Ectodermal cell (in vitro differentiated cells): Measurements from ENCODE around the gene WDFY4.

Experiments
- H3K27ac ChIP-seq: 2 replicates; pipeline ENCODE4 v1.7.0; 2013; ENCODE audit warnings: mild to moderate bottlenecking, low read depth, low read length; ENCODE audit not compliant: insufficient read depth, poor library complexity, severe bottlenecking
- H3K27me3 ChIP-seq: 2 replicates; pipeline ENCODE4 v1.7.0; 2013; ENCODE audit warnings: mild to moderate bottlenecking, low read length; ENCODE audit not compliant: insufficient read depth, control insufficient read depth, poor library complexity, severe bottlenecking
- H3K36me3 ChIP-seq: one replicate; pipeline ENCODE4 v1.7.0; 2013; ENCODE audit warnings: low read length; ENCODE audit not compliant: control insufficient read depth, insufficient read depth
- H3K4me1 ChIP-seq: one replicate; pipeline ENCODE4 v1.7.0; 2013; ENCODE audit warnings: low read length; ENCODE audit not compliant: control insufficient read depth, insufficient read depth
- H3K4me3 ChIP-seq: 2 replicates; pipeline ENCODE4 v1.7.0; 2013; ENCODE audit warnings: low read depth, low read length, control low read depth; ENCODE audit not compliant: insufficient read depth
- H3K9me3 ChIP-seq: 2 replicates; pipeline ENCODE4 v1.7.0; 2013; ENCODE audit warnings: mild to moderate bottlenecking, low read length, moderate library complexity; ENCODE audit not compliant: control insufficient read depth
- WGBS, 2 experiments: methylation state at CpG; one replicate each; pipeline ENCODE4 v1.1.7; 2013; ENCODE audit warnings: missing lambda C conversion rate in 2 of 2; 5-methylcytosine and 5-hydroxymethylcytosine counted together

The WDFY4 gene

DNA sequence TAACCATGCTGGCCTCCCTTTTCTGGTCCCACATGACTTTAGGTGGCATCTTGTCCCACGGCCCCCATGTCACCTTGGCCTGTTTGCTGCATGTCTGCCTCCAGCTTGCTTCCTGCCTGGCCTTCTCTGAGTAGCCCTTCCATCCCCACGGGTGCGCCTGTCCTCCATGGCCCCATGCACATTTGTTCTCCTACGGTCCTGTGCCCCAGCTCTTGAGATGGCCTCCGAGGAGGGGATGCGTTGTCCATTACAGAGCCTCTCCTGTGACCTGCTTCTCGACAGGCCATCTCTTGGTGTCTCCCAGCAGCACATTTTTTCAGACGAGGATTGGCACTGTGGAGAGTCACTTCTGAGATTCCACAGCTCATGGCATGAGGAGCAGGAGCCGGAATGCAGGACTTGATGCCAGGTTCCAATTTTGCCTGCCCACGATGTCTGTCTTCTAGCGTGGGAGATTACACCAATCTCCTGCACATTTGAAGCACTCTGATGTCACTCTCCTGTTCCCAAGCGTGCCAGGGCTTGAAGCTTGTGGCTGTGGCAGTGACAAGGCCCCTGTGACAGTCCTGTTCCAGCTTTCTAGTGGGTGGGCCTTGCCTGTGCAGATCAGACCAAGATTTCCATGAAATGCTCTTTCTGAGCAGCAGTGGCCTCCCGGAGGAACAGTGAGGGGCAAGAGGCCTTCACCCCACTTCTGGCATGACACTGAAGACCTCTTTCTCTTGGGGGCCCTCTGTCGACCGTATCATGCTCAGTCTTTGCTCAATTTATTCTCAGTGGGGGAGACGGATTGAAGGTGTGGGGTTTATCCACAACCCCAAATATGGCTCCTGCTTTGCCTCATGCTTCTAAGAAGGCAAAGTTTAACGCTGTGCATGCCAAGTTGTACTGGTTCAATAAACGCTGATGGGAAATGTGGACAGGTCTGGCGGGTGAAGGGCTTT, 13.4 kb downstream of the WDFY4 start:
- Histone ChIP-seq H3K9me3 (no peaks in the 10 kb centered on the region), H3K27me3 (no peaks in the 10 kb centered on the region), H3K36me3 (no peaks in the 10 kb centered on the region), H3K4me3 (no peak overlapping the region), H3K4me1 (no peaks in the 10 kb centered on the region), H3K27ac (no peak overlapping the region)
- WGBS, 2 experiments: 95% methylated on average over 19 of the region's 19 CpGs

DNA sequence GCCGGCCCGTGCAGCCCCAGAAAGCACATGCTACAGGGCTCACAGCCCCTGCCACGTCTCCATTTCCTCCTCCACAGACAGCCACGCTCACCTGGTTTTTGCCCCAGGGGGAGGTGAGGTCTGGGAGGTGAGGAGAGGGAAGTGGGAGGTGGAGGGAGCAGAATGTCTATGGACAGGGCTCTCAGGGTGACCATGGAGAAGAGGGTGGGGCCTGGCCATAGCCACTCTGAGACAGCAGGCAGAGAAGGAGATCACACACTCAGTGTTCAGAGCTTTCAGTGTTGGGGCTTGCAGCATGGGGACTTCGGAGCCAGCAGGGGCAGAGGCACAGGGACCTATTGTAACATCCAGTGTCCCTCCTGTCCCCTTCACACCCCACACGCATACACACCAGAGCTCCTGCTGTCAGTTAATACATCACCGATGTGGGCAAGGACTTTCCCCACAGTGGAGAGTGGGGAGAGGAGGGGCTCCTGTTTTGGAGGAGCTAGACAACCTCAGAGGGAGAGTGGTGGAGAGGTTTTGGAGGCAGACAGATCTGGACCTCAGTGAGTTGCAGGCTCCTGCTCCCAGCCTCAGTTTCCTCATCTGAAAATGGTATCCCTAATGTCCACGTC, 14.4 kb downstream of the WDFY4 start:
- H3K27me3 ChIP-seq: no peaks in the 10 kb centered on the region
- no peak overlapping the region for H3K27ac ChIP-seq
- no peaks in the 10 kb centered on the region for H3K9me3 ChIP-seq
- H3K4me3 ChIP-seq: no peak overlapping the region
- 88 to 90% methylated on average over 7 to 8 of the region's 8 CpGs for WGBS, 2 experiments
- no peaks in the 10 kb centered on the region for H3K4me1 ChIP-seq
- no peaks in the 10 kb centered on the region for H3K36me3 ChIP-seq

DNA sequence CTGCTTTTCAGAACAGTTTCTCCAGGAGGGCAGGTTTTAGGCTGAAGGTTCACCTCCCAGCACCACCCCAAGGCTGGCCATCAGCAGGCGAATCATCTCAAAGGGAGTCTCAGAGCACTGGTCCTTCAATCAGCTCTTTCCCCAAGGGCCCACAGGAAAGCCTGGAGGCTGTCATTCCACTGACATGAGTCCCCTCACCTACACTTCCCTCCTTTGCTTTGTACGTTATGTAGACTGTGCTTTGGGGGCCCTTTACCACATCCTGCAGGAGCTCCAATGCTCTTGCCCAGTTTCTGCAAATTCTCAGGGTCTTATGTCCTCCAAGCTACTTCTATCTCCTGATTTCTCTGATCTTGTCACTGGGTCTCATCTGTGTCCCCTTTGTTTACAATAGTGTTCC, 15.4 kb downstream of the WDFY4 start:
- Histone ChIP-seq H3K4me3 (no peak overlapping the region), H3K9me3 (no peaks in the 10 kb centered on the region), H3K27ac (no peak overlapping the region), H3K27me3 (no peaks in the 10 kb centered on the region), H3K36me3 (no peaks in the 10 kb centered on the region), H3K4me1 (no peaks in the 10 kb centered on the region)
- 93 to 95% methylated on average over 2 of the region's 2 CpGs for WGBS, 2 experiments

DNA sequence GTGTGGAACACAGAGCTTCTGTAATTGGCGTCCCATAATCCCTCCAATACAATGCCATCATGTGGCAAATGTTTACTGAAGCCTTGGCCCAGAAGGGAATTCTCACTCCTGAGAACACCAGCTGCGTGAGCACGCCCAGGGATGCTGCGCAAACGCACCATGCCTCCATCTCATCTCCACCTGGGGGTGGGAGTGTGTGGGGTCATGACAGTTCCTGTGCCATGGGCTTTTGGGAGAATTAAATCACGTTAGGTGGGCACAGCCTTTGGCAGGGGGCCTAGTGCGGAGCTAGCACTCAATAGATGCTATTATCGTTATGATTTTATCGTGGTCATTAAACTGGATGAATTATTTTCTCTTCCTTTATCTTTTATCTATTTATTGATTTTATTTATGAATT, 15.8 kb downstream of the WDFY4 start:
- Histone ChIP-seq H3K27me3 (no peaks in the 10 kb centered on the region), H3K4me3 (no peak overlapping the region), H3K4me1 (no peaks in the 10 kb centered on the region), H3K36me3 (no peaks in the 10 kb centered on the region), H3K9me3 (no peaks in the 10 kb centered on the region), H3K27ac (no peak overlapping the region)
- 90 to 93% methylated on average over 7 of the region's 9 CpGs for WGBS, 2 experiments

DNA sequence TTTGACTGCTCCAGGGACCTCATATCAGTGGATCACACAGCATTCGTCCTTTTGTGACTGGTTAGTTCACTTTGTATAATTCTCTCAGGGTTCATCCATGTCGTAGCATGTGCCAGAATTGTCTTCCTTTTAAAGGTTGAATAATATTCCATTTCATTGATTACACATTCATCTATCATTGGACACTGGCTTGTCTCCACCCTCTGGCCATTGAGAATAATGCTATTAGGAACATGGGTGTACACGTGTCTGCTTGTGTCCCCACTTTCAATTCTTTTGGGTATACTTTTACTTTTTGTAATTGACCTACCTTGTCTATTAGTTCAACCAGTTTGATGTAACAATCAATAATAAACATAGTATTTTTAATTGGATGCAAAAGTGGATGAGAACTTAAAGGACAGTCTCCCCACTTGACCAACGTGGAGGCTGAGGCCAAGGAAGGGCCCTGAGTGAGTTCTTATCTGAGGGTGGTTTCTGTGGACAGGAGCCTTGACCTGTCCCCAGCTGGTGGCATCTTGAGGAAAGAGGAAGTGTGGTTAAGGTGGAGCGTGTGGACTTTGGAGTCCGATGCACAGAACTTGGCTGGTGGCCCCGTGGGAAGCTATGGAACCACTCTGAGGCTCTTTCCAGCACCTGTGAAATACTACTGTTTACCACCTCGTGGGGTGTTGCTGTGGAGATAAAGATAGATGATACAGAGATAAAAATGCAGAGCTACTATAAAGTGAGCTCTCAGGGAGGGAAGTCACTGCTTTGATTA, 16.6 kb downstream of the WDFY4 start:
- H3K4me1 ChIP-seq: no peaks in the 10 kb centered on the region
- no peaks in the 10 kb centered on the region for H3K27me3 ChIP-seq
- no peaks in the 10 kb centered on the region for H3K36me3 ChIP-seq
- no peaks in the 10 kb centered on the region for H3K9me3 ChIP-seq
- no peak overlapping the region for H3K27ac ChIP-seq
- no peak overlapping the region for H3K4me3 ChIP-seq
- 87 to 91% methylated on average over 7 to 8 of the region's 8 CpGs for WGBS, 2 experiments

GRCh38 chr10:48701941-48702340, 17.3 kb downstream of the WDFY4 start:
- no peaks in the 10 kb centered on the region for H3K36me3 ChIP-seq
- H3K27ac ChIP-seq: no peak overlapping the region
- no peaks in the 10 kb centered on the region for H3K4me1 ChIP-seq
- H3K4me3 ChIP-seq: no peak overlapping the region
- no peaks in the 10 kb centered on the region for H3K27me3 ChIP-seq
- H3K9me3 ChIP-seq: no peaks in the 10 kb centered on the region

GRCh38 chr10:48703531-48704122, 19.0 kb downstream of the WDFY4 start:
- Histone ChIP-seq H3K9me3 (no peaks in the 10 kb centered on the region), H3K4me3 (no peak overlapping the region), H3K4me1 (no peaks in the 10 kb centered on the region), H3K27me3 (no peaks in the 10 kb centered on the region), H3K27ac (no peak overlapping the region), H3K36me3 (no peaks in the 10 kb centered on the region)
- WGBS, 2 experiments: 93 to 95% methylated on average over 5 of the region's 5 CpGs

GRCh38 chr10:48704156-48704555, 19.5 kb downstream of the WDFY4 start:
- H3K36me3 ChIP-seq: no peaks in the 10 kb centered on the region
- H3K27ac ChIP-seq: no peak overlapping the region
- 87 to 89% methylated on average over 5 of the region's 5 CpGs for WGBS, 2 experiments
- H3K9me3 ChIP-seq: no peaks in the 10 kb centered on the region
- H3K4me3 ChIP-seq: no peak overlapping the region
- no peaks in the 10 kb centered on the region for H3K4me1 ChIP-seq
- H3K27me3 ChIP-seq: no peaks in the 10 kb centered on the region

DNA sequence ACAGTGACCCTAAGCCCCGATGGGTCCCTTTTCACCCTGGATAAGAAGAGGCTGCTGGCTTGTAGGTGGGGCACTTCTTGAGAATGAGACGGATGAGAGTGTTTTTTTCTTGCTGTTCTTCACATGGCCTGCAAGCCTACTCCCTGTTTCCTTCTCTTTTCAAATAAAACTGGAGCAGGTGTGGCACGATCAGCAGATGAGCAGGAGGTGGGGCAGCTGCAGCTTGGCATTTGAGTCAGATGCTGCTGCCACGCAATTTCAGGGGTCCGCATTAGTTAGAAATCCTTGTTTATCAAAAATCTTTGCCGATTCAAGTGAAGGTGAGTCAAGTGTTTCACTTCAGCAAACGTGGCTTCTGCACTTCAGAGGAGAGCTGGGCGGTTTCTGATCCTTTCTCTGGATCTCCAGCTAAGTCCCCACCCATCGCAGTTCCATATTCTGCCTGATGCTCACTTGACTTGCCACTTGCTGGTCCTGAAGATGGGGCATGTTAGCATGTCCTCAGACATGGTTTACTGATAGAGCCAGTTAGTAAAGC, 20.8 kb downstream of the WDFY4 start:
- H3K36me3 ChIP-seq: no peaks in the 10 kb centered on the region
- no peak overlapping the region for H3K4me3 ChIP-seq
- H3K4me1 ChIP-seq: no peaks in the 10 kb centered on the region
- WGBS, 2 experiments: 91 to 93% methylated on average over 9 of the region's 9 CpGs
- no peaks in the 10 kb centered on the region for H3K27me3 ChIP-seq
- no peaks in the 10 kb centered on the region for H3K9me3 ChIP-seq
- H3K27ac ChIP-seq: no peak overlapping the region
